Smooth muscle cell of the coronary artery (primary cell): ENCODE results near the gene GGN. TPM values are rescaled to one million over a fixed set of nuclear protein-coding genes. Genes with fewer than 3 reads are reported as not detected.

Experiments
- total RNA-seq: library from RNA; depleted of rRNA; stranded (reverse); fragments of >200 nt; gene quantifications from 2 replicates; pipeline ENCODE4 v1.2.3, GENCODE V29; 2014; ENCODE audit warnings: low replicate concordance

Gene GGN, protein sequence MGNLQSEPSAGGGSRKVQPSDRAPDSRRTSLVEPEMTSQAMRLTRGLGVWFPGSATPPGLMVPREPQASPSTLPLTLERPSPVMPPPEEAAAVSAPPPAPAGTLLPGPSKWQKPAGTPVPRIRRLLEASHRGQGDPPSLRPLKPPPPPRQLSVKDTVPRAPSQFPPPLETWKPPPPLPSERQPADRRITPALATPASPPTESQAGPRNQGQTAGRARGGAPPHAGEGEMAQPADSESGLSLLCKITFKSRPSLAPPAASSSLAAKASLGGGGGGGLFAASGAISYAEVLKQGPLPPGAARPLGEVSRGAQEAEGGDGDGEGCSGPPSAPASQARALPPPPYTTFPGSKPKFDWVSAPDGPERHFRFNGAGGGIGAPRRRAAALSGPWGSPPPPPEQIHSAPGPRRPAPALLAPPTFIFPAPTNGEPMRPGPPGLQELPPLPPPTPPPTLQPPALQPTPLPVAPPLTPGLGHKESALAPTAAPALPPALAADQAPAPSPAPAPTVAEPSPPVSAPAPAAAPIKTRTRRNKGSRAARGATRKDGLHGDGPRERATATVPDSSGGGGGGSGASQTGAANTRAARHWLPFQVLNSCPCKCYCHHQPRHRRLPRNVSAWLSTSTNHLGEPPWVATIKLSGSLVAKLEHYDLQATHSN
- under 0.01 and 0.15 TPM in 2 replicates for total RNA-seq

DNA sequence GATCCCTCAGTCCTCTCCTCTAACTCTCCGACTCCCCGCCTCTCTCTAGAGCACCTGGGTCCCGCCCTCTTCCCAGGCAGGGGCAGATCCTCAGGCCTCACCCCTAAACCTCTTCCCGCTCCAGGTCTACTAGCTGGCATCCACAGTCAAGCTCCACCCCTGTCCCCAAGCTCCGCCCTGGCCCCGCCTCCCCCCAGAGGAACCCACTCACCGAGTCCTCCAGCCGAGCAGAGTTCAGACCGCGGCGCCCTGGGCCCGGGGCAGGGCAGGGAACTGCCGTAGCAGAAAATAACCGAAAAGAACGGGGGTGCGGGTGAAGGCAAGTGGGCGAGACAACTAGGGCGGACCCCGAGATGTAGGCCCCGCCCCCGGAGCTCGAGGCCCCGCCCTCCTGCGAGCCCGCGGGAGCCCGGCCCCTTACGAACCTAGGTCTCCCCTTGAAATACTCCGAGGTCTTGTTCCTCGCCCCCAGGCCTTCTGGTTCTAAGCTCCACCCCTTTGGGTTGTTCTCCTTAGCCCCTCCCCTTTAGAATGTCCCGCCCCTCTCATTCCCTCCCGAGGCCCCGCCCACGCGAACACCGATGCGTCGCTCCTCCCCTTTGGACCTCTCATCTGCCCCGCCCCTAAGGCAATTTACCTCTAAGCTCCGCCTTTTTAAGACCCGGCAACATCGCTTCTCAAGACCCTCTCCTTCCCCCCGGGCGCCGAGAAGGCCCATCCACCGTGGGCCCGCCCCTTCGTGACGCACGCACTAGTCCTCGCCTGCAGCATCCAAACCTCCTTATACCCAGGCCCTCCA lies at the start of gene GGN:
Gene GGN (minus strand): TSS at position 485 of the 799 bp plus-strand sequence. CDS start 773 bp downstream, outside the sequence.

DNA sequence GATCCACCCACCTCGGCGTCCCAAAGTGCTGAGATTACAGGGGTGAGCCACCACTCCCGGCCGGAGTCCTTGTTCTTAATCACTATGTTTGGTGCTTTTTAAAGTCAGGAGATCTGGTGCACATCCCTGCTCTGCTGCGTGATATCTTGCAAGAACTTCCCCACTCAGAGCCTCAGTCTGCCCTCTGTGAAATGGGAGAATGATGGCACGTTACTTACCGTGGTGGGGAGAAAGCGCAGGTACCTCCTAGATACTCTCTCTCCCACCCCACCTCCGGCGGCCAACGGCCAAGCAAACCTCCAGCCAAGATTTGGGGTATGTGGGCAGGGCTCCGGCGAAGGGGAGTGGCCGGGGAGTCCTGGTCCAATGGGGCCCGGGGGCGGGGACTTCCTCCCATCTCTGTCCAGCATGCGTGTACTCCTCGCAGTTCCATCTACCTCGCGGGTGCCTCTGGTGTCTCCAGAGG lies 45.5 kb upstream of the GGN start, which contains the start of gene RYR1:
Gene RYR1 (plus strand): TSS at position 424 of the 466 bp plus-strand sequence. CDS start 139 bp downstream, outside the sequence.

DNA sequence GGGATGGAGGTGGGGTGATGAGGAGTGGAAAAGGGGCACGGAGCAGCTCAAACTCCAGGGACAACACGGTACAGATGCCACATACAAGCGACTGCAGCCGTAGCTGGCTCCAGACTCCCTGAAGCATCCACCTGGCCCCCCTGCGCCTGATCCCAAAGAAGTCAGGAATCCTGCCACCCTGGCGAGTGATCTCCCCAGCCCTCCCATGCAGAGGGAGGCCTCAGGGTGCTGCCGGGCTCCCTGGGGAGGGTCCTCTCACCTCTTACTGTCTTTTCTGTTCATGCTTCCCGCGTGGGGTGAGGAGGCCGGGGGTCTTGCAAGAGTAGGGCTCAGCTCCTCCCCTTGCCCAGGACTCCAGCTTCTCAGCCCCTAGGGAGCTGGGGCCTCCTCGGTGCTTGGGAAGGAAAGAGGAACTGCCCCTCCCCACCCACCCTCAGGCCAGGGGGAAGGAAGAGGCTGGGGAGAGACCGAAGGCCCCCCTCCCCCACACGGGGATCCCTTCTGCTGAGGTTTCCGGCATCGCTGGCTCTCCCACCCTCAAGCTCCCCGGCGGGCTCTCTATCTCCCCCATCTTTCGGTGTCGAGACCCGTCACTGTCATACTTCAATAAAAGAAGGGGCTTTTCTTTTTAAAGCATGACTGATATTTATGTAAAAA lies 38.1 kb upstream of the GGN start, which contains the start of gene RASGRP4:
Gene RASGRP4 (minus strand): TSS at position 410 of the 657 bp plus-strand sequence. CDS start 128 bp downstream, at position 282.

DNA sequence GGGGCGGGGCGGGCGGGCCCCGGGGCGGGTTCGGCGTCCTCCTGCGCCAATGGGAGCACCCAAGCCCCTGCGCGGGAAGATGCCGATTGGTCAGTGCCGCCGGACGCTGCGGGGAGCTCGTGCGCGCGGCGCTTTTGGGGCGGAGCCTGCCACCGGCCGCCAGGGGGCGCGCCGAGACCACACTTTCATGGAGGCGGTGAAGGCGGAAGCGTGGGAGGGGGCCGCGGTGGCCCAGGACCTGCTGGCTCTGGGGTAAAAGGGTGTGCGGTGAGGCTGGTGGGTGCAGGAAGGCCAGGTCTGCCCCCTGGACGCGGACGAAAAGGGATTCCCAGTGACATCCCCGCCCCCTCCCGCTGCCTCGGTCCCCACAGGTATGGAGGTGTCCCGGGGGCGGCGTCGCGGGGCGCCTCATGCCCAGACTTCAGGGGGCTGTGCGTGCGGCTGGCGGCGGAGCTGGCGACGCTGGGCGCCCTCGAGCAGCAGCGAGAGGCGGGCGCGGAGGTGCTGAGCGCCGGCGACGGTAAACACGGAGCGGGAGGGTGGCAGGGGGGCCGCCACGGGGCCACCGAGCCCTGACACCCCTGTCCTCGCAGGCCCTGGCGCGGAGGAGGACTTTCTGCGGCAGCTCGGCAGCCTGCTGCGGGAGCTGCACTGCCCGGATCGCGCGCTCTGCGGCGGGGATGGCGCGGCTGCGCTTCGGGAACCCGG lies 15.3 kb upstream of the GGN start, which contains the start of gene FAM98C:
Gene FAM98C (plus strand): TSS at position 127 of the 708 bp plus-strand sequence. CDS start 61 bp downstream, at position 188.

DNA sequence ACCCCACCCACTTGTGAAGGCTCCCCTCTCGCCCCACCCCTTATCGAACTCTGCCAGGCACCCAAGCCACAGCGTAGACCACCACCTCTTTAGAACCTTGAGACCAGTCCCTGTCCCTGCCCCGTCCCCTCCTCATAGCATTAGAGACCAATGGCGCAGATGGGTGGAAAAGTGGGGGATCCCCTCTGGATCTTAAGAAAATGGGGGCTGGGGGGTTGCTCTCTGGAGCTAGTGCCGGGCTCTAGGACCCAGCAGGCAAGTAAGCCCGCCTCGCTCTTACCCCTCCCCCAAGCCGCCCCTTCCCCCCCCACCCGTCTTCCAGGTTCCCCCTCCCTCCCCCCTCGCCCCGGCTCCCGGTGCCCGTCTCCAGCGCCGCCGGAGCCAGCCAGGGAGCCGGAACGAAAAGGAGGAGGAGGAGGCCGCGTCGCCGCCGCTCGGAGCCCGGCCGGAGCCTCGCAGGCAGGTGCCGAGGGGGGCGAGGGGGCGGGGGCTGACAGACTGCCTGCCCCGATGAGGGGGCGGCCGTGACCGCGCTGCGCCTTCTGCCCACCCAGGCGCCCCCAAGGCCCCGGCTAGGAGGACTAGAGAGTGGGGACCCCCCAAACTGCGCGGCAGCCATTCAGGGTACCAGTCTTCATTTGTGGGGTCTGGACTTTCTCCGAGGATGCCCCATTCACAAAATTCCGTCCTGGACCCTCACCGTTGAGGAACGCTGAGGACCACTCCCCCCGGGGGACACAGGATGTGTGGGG lies 691 bp upstream of the GGN start, which contains the start of gene SPRED3:
Gene SPRED3 (plus strand): TSS at position 349 of the 752 bp plus-strand sequence. CDS start 1,606 bp downstream, outside the sequence.

DNA sequence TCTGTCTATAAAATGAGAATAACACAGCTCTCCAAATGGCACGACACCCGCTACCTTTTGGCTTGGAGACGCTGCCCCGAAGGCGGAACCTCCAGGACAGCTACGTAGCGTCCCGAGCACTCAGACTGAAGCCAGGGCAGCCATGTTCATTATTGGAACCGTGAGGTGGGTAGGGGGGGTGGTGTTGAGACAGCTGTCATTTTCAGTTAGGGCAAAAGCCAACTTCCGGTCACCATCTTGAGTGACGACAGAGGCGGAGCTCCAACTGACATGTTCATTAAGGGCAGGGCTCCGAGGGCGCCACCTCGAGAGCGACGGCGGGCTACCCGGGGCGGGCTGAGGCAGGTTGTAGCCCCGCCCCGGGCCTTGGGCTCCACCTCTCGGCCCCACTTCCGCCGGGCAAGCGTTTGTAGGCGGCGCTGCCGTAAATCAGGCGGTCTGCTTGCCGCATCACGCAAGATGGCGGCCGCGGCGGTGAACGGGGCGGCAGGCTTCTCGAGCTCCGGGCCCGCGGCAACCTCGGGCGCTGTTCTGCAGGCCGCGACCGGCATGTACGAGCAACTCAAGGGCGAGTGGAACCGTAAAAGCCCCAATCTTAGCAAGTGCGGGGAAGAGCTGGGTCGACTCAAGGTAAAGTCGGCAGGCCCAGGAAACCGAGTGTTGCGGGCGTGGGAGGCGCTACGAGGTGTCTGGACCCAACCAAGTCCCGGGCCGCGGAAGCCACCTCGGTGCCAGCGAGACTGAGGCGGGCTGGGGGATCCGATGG lies 13.3 kb downstream of the GGN start, which contains the start of gene PSMD8:
Gene PSMD8 (plus strand): TSS at position 240 of the 766 bp plus-strand sequence. CDS start 31 bp downstream, at position 271.

Other genes starting within 250 kb of the GGN start
- gene DPF1, start 163.8 kb downstream of the GGN start, total RNA-seq, result 1.1 TPM in 1 of 2 replicates, not detected in the other
- gene PPP1R14A, start 131.7 kb downstream of the GGN start, total RNA-seq, result 33.1 TPM in 1 of 2 replicates, not detected in the other
- 0.70 and 21.2 TPM in 2 replicates for gene SPINT2, start 123.5 kb downstream of the GGN start, total RNA-seq
- 0.30 and 0.47 TPM in 2 replicates for gene C19orf33, start 83.8 kb downstream of the GGN start, total RNA-seq
- gene YIF1B, start 72.1 kb downstream of the GGN start, total RNA-seq, result 27.7 and 121 TPM in 2 replicates
- 3.2 and 22.1 TPM in 2 replicates for gene KCNK6, start 68.2 kb downstream of the GGN start, total RNA-seq
- 0.45 and 2.8 TPM in 2 replicates for gene CATSPERG, start 52.2 kb downstream of the GGN start, total RNA-seq
- gene PSMD8, start 13.5 kb downstream of the GGN start, total RNA-seq, result 151 and 355 TPM in 2 replicates
- gene SPRED3, start 663 bp upstream of the GGN start, total RNA-seq, result 1.4 and 3.6 TPM in 2 replicates
- gene FAM98C, start 15.1 kb upstream of the GGN start, total RNA-seq, result 5.6 and 7.5 TPM in 2 replicates
- not detected in 2 replicates for gene RASGRP4, start 38.2 kb upstream of the GGN start, total RNA-seq
- under 0.01 and 0.12 TPM in 2 replicates for gene RYR1, start 45.7 kb upstream of the GGN start, total RNA-seq
- 0.08 TPM in 1 of 2 replicates, not detected in the other for gene MAP4K1, start 229.9 kb upstream of the GGN start, total RNA-seq
- 371 and 380 TPM in 2 replicates for gene EIF3K, start 231.2 kb upstream of the GGN start, total RNA-seq